Esophagus squamous epithelium (tissue), 4 donors: Measurements from ENCODE around the gene AGBL1.

Source experiments
- POLR2A ChIP-seq, 4 donors: fragments of 450-650 bp; IDR thresholded peaks; one replicate each; pipeline ENCODE4 v1.6.1; 2017; ENCODE audit warnings: antibody characterized with exemption in 4 of 4, mild to moderate bottlenecking in 4 of 4, moderate library complexity in 3 of 4
- TF ChIP-seq, protein P1 (sequence below), 6 experiments: fragments of 450-650 bp in 4 of 6; fragments of 200-600 bp in 2 of 6; sonication (generic) in 2 of 6; IDR thresholded peaks; one replicate each; pipeline ENCODE4 v1.5.1; 2016 to 2019; ENCODE audit warnings: antibody characterized with exemption in 6 of 6, mild to moderate bottlenecking in 4 of 6, moderate library complexity in 4 of 6

DNA sequence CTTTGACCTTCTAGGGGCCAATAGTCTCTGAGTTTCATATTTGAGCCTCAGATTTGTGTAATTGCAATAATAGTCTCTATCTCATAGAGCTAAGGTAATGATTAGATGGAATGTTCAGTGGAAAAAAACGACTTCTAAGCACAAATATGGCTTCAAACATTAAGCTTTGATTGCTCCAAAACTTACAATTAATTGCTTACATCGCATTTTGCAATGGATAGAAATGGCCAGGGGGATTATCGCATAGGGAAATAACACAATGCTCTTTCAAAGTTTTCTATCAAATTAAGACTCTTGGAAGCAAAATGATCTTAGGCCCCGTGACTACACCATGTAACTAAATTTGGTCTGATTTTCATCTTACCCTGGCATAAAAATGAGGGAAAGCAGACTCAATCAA is 888.6 kb downstream of the AGBL1 start:
- TF ChIP-seq, protein P1, sequence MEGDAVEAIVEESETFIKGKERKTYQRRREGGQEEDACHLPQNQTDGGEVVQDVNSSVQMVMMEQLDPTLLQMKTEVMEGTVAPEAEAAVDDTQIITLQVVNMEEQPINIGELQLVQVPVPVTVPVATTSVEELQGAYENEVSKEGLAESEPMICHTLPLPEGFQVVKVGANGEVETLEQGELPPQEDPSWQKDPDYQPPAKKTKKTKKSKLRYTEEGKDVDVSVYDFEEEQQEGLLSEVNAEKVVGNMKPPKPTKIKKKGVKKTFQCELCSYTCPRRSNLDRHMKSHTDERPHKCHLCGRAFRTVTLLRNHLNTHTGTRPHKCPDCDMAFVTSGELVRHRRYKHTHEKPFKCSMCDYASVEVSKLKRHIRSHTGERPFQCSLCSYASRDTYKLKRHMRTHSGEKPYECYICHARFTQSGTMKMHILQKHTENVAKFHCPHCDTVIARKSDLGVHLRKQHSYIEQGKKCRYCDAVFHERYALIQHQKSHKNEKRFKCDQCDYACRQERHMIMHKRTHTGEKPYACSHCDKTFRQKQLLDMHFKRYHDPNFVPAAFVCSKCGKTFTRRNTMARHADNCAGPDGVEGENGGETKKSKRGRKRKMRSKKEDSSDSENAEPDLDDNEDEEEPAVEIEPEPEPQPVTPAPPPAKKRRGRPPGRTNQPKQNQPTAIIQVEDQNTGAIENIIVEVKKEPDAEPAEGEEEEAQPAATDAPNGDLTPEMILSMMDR (IDR thresholded peaks at IDR 0.05): no peak
- TF ChIP-seq POLR2A (IDR thresholded peaks at IDR 0.05): no peak
